HEK293T (cell line): ENCODE measurements around the gene LSM3.

Experiments used
- ARNT ChIP-seq: fragments of 450-650 bp; IDR thresholded peaks from 2 replicates; pipeline ENCODE4 v1.6.1; 2017; ENCODE audit warnings: mild to moderate bottlenecking
- BHLHE40 ChIP-seq: fragments of 450-650 bp; IDR thresholded peaks from 2 replicates; pipeline ENCODE4 v1.6.1; 2016; ENCODE audit warnings: mild to moderate bottlenecking, moderate library complexity, borderline replicate concordance
- CTBP1 ChIP-seq: fragments of 450-650 bp; IDR thresholded peaks from 2 replicates; pipeline ENCODE4 v1.6.1; 2016; ENCODE audit warnings: borderline replicate concordance
- ELF4 ChIP-seq: fragments of 450-650 bp; IDR thresholded peaks from 2 replicates; pipeline ENCODE4 v1.6.1; 2017; ENCODE audit warnings: antibody characterized with exemption
- FOXA1 ChIP-seq: fragments of 450-650 bp; IDR thresholded peaks from 2 replicates; pipeline ENCODE4 v1.6.1; 2016; ENCODE audit warnings: mild to moderate bottlenecking
- FOXK2 ChIP-seq: fragments of 450-650 bp; IDR thresholded peaks from 2 replicates; pipeline ENCODE4 v1.6.1; 2016; ENCODE audit warnings: mild to moderate bottlenecking
- FOXM1 ChIP-seq: fragments of 450-650 bp; IDR thresholded peaks from 2 replicates; pipeline ENCODE4 v1.6.1; 2017; ENCODE audit warnings: mild to moderate bottlenecking, borderline replicate concordance
- HDGF ChIP-seq: fragments of 450-650 bp; IDR thresholded peaks from 2 replicates; pipeline ENCODE4 v1.6.1; 2017; ENCODE audit warnings: antibody characterized with exemption, borderline replicate concordance
- L3MBTL2 ChIP-seq: fragments of 450-650 bp; conservative IDR thresholded peaks from 2 replicates; pipeline ENCODE4 v1.6.1; 2016; ENCODE audit warnings: mild to moderate bottlenecking
- NFRKB ChIP-seq: fragments of 450-650 bp; IDR thresholded peaks from 2 replicates; pipeline ENCODE4 v1.6.1; 2016; ENCODE audit warnings: mild to moderate bottlenecking, moderate library complexity
- SP1 ChIP-seq: fragments of 450-650 bp; IDR thresholded peaks from 2 replicates; pipeline ENCODE4 v1.6.1; 2017
- TARDBP ChIP-seq: fragments of 450-650 bp; IDR thresholded peaks from 2 replicates; pipeline ENCODE4 v1.6.1; 2016

DNA sequence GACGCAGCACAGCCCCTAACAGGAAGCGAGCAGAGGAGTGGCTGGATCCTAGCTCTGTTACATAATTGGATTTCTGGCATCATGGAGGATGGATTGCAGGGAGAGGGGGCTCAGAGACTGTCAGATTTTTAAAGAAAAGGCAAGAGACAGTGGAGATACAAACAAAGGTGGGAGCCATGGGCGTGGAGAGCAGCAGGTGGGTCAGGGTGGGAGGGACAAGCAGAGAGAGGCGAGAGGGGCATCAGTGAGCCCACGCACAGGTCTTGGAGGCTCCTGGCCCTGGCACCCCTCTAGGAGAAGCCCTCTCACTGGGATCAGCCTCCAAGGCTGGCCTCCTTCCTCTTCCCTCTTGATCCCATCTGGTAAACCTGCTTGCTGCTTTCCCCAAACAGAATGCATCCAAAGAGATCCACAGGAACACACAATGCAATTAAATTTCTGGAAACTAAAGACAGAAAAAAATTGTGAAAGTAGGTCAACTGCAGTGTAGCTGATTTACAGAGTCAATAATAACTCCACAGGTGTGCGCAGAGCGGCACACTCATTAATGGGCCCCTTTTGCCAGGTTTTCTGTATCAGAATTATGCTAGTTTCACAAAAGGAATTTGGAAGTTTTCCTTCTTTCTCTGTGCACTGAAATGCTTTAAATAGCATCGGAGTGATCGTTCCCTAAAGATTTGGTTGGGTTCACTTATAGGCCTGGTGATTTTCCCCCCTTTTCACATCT is 66.1 kb downstream of the LSM3 start:
- no peak for TF ChIP-seq L3MBTL2
- TF ChIP-seq CTBP1: no peak
- TF ChIP-seq TARDBP: no peak
- no peak for TF ChIP-seq ARNT
- no peak for TF ChIP-seq FOXK2
- TF ChIP-seq SP1: no peak
- no peak for TF ChIP-seq NFRKB
- no peak for TF ChIP-seq HDGF
- TF ChIP-seq BHLHE40: no peak
- no peak for TF ChIP-seq FOXA1
- TF ChIP-seq FOXM1: no peak
- TF ChIP-seq ELF4: no peak
